ENCODE data around the gene CSAD. TPM values are rescaled to one million over a fixed set of nuclear protein-coding genes. Genes with fewer than 3 reads are reported as not detected.

CSAD gene
- polyA plus RNA-seq, 1 experiment: 18.9 TPM

DNA sequence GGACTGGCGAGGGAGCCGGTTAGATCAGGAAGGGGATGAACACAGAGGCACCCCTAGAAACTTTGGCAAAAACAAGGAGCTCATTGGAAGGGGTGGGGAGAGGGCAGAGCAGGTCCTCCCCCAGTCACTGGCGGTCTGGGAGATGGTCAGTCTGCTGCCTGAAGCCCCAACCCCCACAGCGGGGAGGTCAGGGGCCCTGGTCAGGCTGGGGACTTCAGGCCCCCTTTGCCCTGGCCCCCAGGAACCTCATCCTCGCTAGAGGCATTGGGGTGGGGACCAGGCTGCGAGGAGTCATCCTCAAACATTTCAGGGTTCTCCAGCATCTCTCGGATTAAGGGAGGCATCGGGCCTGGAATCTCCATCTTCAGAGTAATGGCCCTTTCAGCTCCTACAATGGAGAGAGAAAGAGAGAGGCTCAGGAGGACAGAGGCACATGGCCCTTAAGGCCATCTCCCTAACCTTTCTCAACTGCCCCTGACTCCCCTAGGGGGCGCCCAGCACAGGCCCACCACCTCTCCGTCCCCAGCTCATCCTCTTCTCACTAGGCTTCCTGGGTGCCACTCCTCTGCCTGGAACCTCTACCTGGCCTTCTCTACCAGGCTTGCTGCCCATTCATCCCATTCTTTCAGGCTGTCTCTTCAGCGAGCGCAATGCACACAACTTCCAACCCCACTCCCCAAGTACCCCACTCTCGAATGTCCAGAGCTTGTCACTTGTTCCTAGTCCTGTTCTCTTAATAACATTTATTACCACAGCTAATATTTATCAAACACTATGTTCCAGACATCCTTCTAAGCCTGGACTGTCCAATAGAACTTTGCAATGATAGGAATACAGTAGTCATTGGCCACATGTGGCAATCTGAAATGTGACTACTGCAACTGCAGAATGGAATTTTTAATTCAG, 31.0 kb upstream of the CSAD start:
- no peak overlapping the region for H3K4me3 ChIP-seq (ENCODE audit: low read depth, low read length)
- POLR2A ChIA-PET: no interaction called here
- TF ChIP-seq, protein P1, sequence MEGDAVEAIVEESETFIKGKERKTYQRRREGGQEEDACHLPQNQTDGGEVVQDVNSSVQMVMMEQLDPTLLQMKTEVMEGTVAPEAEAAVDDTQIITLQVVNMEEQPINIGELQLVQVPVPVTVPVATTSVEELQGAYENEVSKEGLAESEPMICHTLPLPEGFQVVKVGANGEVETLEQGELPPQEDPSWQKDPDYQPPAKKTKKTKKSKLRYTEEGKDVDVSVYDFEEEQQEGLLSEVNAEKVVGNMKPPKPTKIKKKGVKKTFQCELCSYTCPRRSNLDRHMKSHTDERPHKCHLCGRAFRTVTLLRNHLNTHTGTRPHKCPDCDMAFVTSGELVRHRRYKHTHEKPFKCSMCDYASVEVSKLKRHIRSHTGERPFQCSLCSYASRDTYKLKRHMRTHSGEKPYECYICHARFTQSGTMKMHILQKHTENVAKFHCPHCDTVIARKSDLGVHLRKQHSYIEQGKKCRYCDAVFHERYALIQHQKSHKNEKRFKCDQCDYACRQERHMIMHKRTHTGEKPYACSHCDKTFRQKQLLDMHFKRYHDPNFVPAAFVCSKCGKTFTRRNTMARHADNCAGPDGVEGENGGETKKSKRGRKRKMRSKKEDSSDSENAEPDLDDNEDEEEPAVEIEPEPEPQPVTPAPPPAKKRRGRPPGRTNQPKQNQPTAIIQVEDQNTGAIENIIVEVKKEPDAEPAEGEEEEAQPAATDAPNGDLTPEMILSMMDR (IDR thresholded peaks at IDR 0.05; ENCODE audit: low read depth, low read length): peak; percentile 46
- H3K27me3 ChIP-seq (ENCODE audit: control insufficient read depth, insufficient read depth, low read length): no peaks in the 10 kb centered on the region
- no peak for DNase-seq (ENCODE audit: low read depth, low spot score)
- CTCF ChIA-PET: interaction anchor here (0.6 to 9.1 kb wide), 15 partner anchors 10 to 948 kb away, joined by 3 to 183 read pairs (median 4); partner anchors contain the start of genes AAAS, ESPL1 and PFDN5
- H3K9me3 ChIP-seq (ENCODE audit: control insufficient read depth, insufficient read depth, low read length): no peaks in the 10 kb centered on the region
- H3K27ac ChIP-seq (ENCODE audit: low read depth, low read length): no peak overlapping the region

DNA sequence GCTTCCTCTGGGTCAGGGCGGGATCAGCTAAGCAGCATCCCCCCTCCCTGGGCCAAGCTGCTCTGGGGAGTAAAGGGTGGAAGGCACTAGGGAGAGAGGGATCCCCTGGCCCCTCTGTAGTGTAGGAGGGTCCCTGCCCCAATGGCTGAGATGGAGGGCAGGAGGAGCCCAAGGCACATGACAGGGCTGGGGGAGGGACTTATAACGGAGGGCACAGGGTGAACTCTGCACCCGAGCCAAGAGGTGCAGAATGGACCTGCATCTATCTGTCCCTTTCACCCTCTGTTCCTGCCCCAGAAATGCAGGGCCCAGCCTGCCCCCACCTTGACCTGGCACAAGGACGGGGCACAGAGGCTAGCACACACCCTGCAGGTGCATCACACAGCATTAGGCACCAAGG, 30.1 kb upstream of the CSAD start:
- TF ChIP-seq, protein P1 (IDR thresholded peaks at IDR 0.05; ENCODE audit: low read depth, low read length): no peak
- Histone ChIP-seq H3K27ac (ENCODE audit: low read depth, low read length) (no peak overlapping the region), H3K9me3 (ENCODE audit: control insufficient read depth, insufficient read depth, low read length) (no peaks in the 10 kb centered on the region), H3K4me3 (ENCODE audit: low read depth, low read length) (no peak overlapping the region), H3K27me3 (ENCODE audit: control insufficient read depth, insufficient read depth, low read length) (no peaks in the 10 kb centered on the region)
- ChIA-PET CTCF (interaction anchor here (1.1 to 9.1 kb wide), 7 partner anchors 55 to 168 kb away, joined by 3 to 183 read pairs (median 13); partner anchors contain the start of genes AAAS, ESPL1 and PFDN5), POLR2A (no interaction called here)
- DNase-seq (ENCODE audit: low read depth, low spot score): no peak

DNA sequence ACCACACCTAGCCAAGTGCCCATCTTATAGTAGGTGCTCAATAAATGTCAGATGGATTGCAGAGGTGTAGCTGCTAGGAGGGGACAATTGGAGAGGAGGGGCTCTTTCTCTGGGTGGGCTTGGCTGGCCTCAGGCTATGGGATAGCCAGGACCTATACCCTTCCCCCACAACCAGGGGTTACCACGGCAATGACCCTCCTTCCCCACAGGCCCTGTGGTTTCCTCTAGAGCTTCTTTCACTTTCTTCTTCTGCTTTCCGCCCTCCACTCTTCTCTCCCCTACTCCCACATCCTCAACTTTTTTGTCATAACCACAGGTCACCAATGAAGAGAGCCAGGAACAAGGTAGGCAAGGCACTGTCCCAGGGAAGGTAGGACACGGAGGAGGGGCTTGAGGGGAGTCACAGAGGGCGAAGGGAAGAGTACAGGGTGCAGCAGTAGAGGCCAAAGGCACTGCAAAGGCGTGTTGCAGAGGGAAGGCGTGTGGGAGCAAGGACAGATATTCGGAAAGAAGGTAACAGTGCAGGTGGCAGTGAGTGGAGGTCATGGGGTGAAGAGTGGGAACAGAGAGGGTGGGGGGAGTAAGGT, 28.2 kb upstream of the CSAD start:
- Histone ChIP-seq H3K9me3 (ENCODE audit: control insufficient read depth, insufficient read depth, low read length) (no peaks in the 10 kb centered on the region), H3K4me3 (ENCODE audit: low read depth, low read length) (no peak overlapping the region), H3K27me3 (ENCODE audit: control insufficient read depth, insufficient read depth, low read length) (no peaks in the 10 kb centered on the region), H3K27ac (ENCODE audit: low read depth, low read length) (no peak overlapping the region)
- POLR2A ChIA-PET: no interaction called here
- TF ChIP-seq, protein P1 (IDR thresholded peaks at IDR 0.05; ENCODE audit: low read depth, low read length): no peak
- CTCF ChIA-PET: interaction anchor here (1.6 to 9.1 kb wide), 4 partner anchors 78 to 136 kb away, joined by 4 to 137 read pairs (median 6); partner anchors contain the start of gene AAAS
- no peak for DNase-seq (ENCODE audit: low read depth, low spot score)

DNA sequence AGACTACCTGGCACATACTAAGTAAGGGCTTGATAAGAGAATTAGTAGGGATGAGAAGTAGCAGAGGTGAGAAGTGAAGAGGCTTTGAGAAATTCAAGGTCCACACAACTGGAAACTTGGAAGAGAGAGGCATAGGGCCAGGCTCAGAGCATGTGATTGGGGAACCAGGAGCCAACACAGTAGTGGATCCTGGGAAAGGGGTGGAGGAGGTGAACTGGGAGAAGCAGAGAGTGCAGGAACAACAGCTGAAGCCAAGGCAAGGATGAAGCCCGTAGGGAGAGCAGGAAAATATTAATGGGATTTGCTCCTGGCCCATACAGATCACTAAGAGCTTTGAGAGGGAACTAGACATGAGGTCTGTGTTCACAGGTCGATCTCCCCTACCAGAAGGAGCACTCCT, 27.7 kb upstream of the CSAD start:
- Histone ChIP-seq H3K4me3 (ENCODE audit: low read depth, low read length) (no peak overlapping the region), H3K9me3 (ENCODE audit: control insufficient read depth, insufficient read depth, low read length) (no peaks in the 10 kb centered on the region), H3K27ac (ENCODE audit: low read depth, low read length) (no peak overlapping the region), H3K27me3 (ENCODE audit: control insufficient read depth, insufficient read depth, low read length) (no peaks in the 10 kb centered on the region)
- TF ChIP-seq, protein P1 (IDR thresholded peaks at IDR 0.05; ENCODE audit: low read depth, low read length): no peak
- ChIA-PET POLR2A (no interaction called here), CTCF (interaction anchor here (0.6 to 9.1 kb wide), 6 partner anchors 11 to 170 kb away, joined by 3 to 137 read pairs (median 4); partner anchors contain the start of gene AAAS)
- DNase-seq (ENCODE audit: low read depth, low spot score): no peak
